Skeletal muscle tissue (tissue), 4 donors: ENCODE results near the gene FAM171A1. TPM values are rescaled to one million over a fixed set of nuclear protein-coding genes. Genes with fewer than 3 reads are reported as not detected.
"Not testable (repeated sequence)": the region's sequence is repeated elsewhere in the genome, so short reads cannot be mapped to it uniquely, and the experiment has no call there.

Experiments
- H3K27ac ChIP-seq: one replicate; pipeline ENCODE4 v1.7.0; 2013; ENCODE audit warnings: mild to moderate bottlenecking, low read depth, low read length, inconsistent platforms
- H3K27me3 ChIP-seq, 3 donors: one replicate each; pipeline ENCODE4 v1.7.0; 2013; ENCODE audit warnings: low read length in 3 of 3; ENCODE audit not compliant: control insufficient read depth in 3 of 3, insufficient read depth in 3 of 3
- H3K36me3 ChIP-seq, 3 donors: one replicate each; pipeline ENCODE4 v1.7.0; 2013; ENCODE audit warnings: low read length in 3 of 3; ENCODE audit not compliant: control insufficient read depth in 3 of 3, insufficient read depth in 3 of 3
- H3K4me1 ChIP-seq, 3 donors: one replicate each; pipeline ENCODE4 v1.7.0; 2013; ENCODE audit warnings: low read length in 3 of 3, mild to moderate bottlenecking in 3 of 3; ENCODE audit not compliant: control insufficient read depth in 3 of 3, insufficient read depth in 3 of 3
- H3K4me3 ChIP-seq, 3 donors: one replicate each; pipeline ENCODE4 v1.7.0; 2013; ENCODE audit warnings: low read length in 3 of 3
- H3K9ac ChIP-seq, 3 donors: one replicate each; pipeline ENCODE4 v1.7.0; 2013; ENCODE audit warnings: low read length in 3 of 3, mild to moderate bottlenecking in 3 of 3, moderate library complexity in 2 of 3, low read depth in 1 of 3
- H3K9me3 ChIP-seq, 3 donors: one replicate each; pipeline ENCODE4 v1.7.0; 2013; ENCODE audit warnings: low read length in 3 of 3; ENCODE audit not compliant: control insufficient read depth in 3 of 3
- total RNA-seq: library from RNA; depleted of rRNA; stranded (reverse); fragments of >200 nt; gene quantifications from one replicate; pipeline ENCODE4 v1.2.3, GENCODE V29; 2014
- donor health status: Osteomylitis.

FAM171A1 gene
- total RNA-seq, 1 donor from 2014 or later = 11.0 TPM

GRCh38 chr10:15296701-15297100 is 74.4 kb downstream of the FAM171A1 start:
- Histone ChIP-seq H3K36me3 (no peaks in the 10 kb centered on the region), H3K4me1 (peaks cover 0 to 7% (median 2%) of the 10 kb centered on the region in 3 donors), H3K4me3 (no peak overlapping the region), H3K27me3 (no peaks in the 10 kb centered on the region), H3K9me3 (no peaks in the 10 kb centered on the region), H3K27ac (no peak overlapping the region), H3K9ac (no peak overlapping the region)

GRCh38 chr10:15295537-15296325 is 75.4 kb downstream of the FAM171A1 start:
- Histone ChIP-seq H3K4me1 (peaks cover 0 to 7% (median 2%) of the 10 kb centered on the region in 3 donors), H3K9me3 (no peaks in the 10 kb centered on the region), H3K9ac (no peak overlapping the region), H3K4me3 (no peak overlapping the region), H3K36me3 (no peaks in the 10 kb centered on the region), H3K27ac (no peak overlapping the region), H3K27me3 (no peaks in the 10 kb centered on the region)

- Histone ChIP-seq H3K9ac (no peak overlapping the region), H3K4me3 (no peak overlapping the region), H3K36me3 (no peaks in the 10 kb centered on the region), H3K4me1 (peaks cover 0 to 7% (median 2%) of the 10 kb centered on the region in 3 donors), H3K27ac (no peak overlapping the region), H3K9me3 (no peaks in the 10 kb centered on the region), H3K27me3 (no peaks in the 10 kb centered on the region)
These were observed 76.9 kb downstream of the FAM171A1 start for GRCh38 chr10:15293862-15294842.

GRCh38 chr10:15290671-15291070 is 80.4 kb downstream of the FAM171A1 start:
- Histone ChIP-seq H3K27ac (no peak overlapping the region), H3K4me1 (peaks cover 0 to 7% (median 2%) of the 10 kb centered on the region in 3 donors), H3K36me3 (no peaks in the 10 kb centered on the region), H3K4me3 (no peak overlapping the region), H3K9ac (no peak overlapping the region), H3K27me3 (no peaks in the 10 kb centered on the region), H3K9me3 (no peaks in the 10 kb centered on the region)

DNA sequence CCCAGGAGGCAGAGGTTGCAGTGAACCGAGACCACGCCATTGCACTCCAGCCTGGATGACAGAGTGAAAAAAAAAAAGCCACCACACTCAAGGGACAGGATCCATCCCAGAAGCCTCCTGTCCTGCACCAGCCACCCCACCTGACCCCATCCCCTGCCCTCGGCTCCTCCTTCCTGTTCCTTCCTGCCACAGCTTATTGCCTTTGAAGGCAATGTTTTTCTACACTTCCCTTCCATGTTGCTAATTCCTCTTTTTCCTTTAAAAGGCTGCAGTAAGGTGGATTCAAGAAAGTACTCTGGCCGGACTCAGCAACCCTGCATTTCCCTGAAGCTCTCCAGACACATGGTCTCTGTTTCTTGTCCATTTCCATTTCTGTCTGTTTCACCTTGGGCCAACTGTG is 80.9 kb downstream of the FAM171A1 start:
- no peak overlapping the region for H3K9ac ChIP-seq
- no peak overlapping the region for H3K27ac ChIP-seq

DNA sequence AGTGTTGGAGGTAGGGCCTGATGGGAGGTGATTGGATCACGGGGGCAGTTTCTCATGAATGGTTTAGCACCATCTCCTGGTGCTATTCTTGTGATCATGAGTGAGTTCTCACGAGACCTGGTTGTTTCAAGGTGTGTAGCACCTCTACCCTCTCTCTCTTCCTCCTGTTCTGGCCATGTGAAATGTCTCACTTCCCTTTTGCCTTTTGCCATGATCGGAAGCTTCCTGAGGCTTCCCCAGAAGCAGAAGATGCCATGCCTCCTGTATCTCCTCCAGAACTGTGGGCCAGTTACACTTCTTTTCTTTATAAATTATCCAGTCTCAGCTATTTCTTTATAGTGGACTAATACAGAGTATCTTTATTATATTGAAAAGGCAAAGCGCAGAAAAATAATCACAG is 90.1 kb downstream of the FAM171A1 start:
- Histone ChIP-seq H3K27ac (no peak overlapping the region), H3K4me1 (no peaks in the 10 kb centered on the region), H3K9me3 (no peaks in the 10 kb centered on the region), H3K4me3 (no peak overlapping the region), H3K27me3 (no peaks in the 10 kb centered on the region), H3K36me3 (peaks cover 0 to 9% (median 0%) of the 10 kb centered on the region in 3 donors), H3K9ac (no peak overlapping the region)

More for the DNA sequence above, 80.9 kb downstream of the FAM171A1 start:
- Histone ChIP-seq H3K4me3 (no peak overlapping the region), H3K9me3 (no peaks in the 10 kb centered on the region), H3K36me3 (no peaks in the 10 kb centered on the region), H3K27me3 (no peaks in the 10 kb centered on the region), H3K4me1 (peaks cover 0 to 7% (median 2%) of the 10 kb centered on the region in 3 donors)

DNA sequence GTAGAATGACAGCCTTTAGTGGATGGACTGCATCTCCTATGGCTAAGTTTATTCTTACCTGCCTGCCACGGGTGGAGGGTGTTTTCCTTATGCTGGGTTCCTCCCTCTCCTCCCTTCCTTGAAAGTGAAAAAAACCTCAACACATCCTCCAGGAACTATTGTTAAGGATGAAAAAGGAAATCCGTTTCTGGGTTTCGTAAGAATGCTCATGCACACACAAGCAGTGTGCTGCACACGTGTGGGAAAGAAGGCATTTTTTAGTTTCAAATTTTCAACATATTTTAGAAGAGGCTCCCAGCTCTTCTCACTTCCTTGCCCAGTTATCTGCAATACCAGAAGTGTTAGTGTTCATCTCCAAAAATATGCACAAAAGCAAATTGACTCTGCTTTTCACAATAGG is 90.6 kb downstream of the FAM171A1 start:
- Histone ChIP-seq H3K4me3 (no peak overlapping the region), H3K4me1 (no peaks in the 10 kb centered on the region), H3K27ac (no peak overlapping the region), H3K36me3 (peaks cover 0 to 9% (median 0%) of the 10 kb centered on the region in 3 donors), H3K9me3 (no peaks in the 10 kb centered on the region), H3K27me3 (no peaks in the 10 kb centered on the region), H3K9ac (no peak overlapping the region)

GRCh38 chr10:15279236-15279635 is 91.9 kb downstream of the FAM171A1 start:
- Histone ChIP-seq H3K4me3 (no peak overlapping the region), H3K27me3 (no peaks in the 10 kb centered on the region), H3K27ac (no peak overlapping the region), H3K9me3 (no peaks in the 10 kb centered on the region), H3K4me1 (no peaks in the 10 kb centered on the region), H3K36me3 (peaks cover 0 to 9% (median 0%) of the 10 kb centered on the region in 3 donors), H3K9ac (no peak overlapping the region)

- no peak overlapping the region for H3K4me3 ChIP-seq
- H3K27me3 ChIP-seq = no peaks in the 10 kb centered on the region
- no peak overlapping the region for H3K9ac ChIP-seq
- peaks cover 0 to 9% (median 0%) of the 10 kb centered on the region in 3 donors for H3K36me3 ChIP-seq
- no peaks in the 10 kb centered on the region for H3K9me3 ChIP-seq
- H3K27ac ChIP-seq = no peak overlapping the region
- no peaks in the 10 kb centered on the region for H3K4me1 ChIP-seq
These were observed 92.3 kb downstream of the FAM171A1 start for GRCh38 chr10:15278786-15279185.

DNA sequence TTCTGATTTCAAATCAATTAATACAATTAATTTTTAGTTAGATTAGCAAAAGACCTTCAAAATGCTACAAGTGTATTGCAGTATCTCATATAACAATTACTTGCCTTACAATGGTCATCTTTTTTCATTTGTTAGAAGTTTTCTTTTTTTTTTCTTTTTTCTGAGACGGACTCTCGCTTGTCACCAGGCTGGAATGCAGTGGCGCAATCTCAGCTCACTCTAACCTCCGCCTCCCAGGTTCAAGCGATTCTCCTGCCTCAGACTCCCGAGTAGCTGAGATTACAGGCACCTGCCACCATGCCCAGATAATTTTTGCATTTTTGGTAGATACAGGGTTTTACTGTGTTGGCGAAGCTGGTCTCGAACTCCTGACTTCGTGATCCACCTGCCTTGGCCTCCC is 95.0 kb downstream of the FAM171A1 start:
- not testable (repeated sequence) for H3K9ac ChIP-seq, H3K27me3 ChIP-seq, H3K9me3 ChIP-seq, H3K4me1 ChIP-seq, H3K36me3 ChIP-seq, H3K4me3 ChIP-seq, H3K27ac ChIP-seq
